ENCODE measurements around the gene NUDC. TPM values are rescaled to one million over a fixed set of nuclear protein-coding genes. Genes with fewer than 3 reads are reported as not detected.
"Not testable (repeated sequence)": the region's sequence is repeated elsewhere in the genome, so short reads cannot be mapped to it uniquely, and the experiment has no call there.

The NUDC gene
- total RNA-seq, 2 donors from 2014 or later, result 43.0 to 48.4 TPM

GRCh38 chr1:26972390-26972789 lies 50.8 kb downstream of the NUDC start:
- DNase-seq (ENCODE audit: low spot score), result no peak
- intact Hi-C loops (cut with DNase I), result no loop called here

GRCh38 chr1:26972821-26973220 lies 51.3 kb downstream of the NUDC start:
- intact Hi-C loops (cut with DNase I), result no loop called here
- no peak for DNase-seq (ENCODE audit: low spot score)

GRCh38 chr1:26976621-26977510 lies 55.3 kb downstream of the NUDC start:
- intact Hi-C loops (cut with DNase I), result no loop called here
- no peak for DNase-seq (ENCODE audit: low spot score)

GRCh38 chr1:26978901-26979300 lies 57.4 kb downstream of the NUDC start:
- DNase-seq (ENCODE audit: low spot score), result no peak
- intact Hi-C loops (cut with DNase I), result no loop called here

GRCh38 chr1:26981146-26981846 lies 59.8 kb downstream of the NUDC start:
- no peak for DNase-seq (ENCODE audit: low spot score)
- intact Hi-C loops (cut with DNase I), result no loop called here

GRCh38 chr1:26983863-26984262 lies 62.3 kb downstream of the NUDC start:
- intact Hi-C loops (cut with DNase I), result no loop called here

GRCh38 chr1:26984291-26984690 lies 62.7 kb downstream of the NUDC start:
- no peak for DNase-seq (ENCODE audit: low spot score)
- intact Hi-C loops (cut with DNase I), result no loop called here

More at GRCh38 chr1:26983863-26984262, 62.3 kb downstream of the NUDC start:
- no peak for DNase-seq (ENCODE audit: low spot score)

GRCh38 chr1:26986658-26987057 lies 65.1 kb downstream of the NUDC start:
- DNase-seq (ENCODE audit: low spot score), result no peak
- intact Hi-C loops (cut with DNase I), result no loop called here

GRCh38 chr1:26989403-26990109 lies 68.0 kb downstream of the NUDC start:
- intact Hi-C loops (cut with DNase I); DNase-seq (ENCODE audit: low spot score): not testable (repeated sequence)

GRCh38 chr1:26991310-26992116 lies 70.0 kb downstream of the NUDC start:
- DNase-seq (ENCODE audit: low spot score), result no peak
- intact Hi-C loops (cut with DNase I), result no loop called here

GRCh38 chr1:26993237-26994019 lies 71.9 kb downstream of the NUDC start, which contains the start of gene TRNP1:
TSS of gene TRNP1 (plus strand) at chr1:26993692. CDS start at chr1:26993787, 95 bp downstream.
- peak; percentile 89 for DNase-seq (ENCODE audit: low spot score)
- intact Hi-C loops (cut with DNase I), result loop anchor here in 1 of 2 donors (2.0 kb wide), 1 partner anchor 105 kb away; no protein-coding TSS in a partner anchor

- DNase-seq (ENCODE audit: low spot score), result no peak
- intact Hi-C loops (cut with DNase I), result loop anchor here in 1 of 2 donors (2.0 kb wide), 1 partner anchor 105 kb away; no protein-coding TSS in a partner anchor
These were observed 72.7 kb downstream of the NUDC start for GRCh38 chr1:26994020-26994786.

GRCh38 chr1:26994787-26995517 lies 73.4 kb downstream of the NUDC start:
- intact Hi-C loops (cut with DNase I), result loop anchor here (2.0 to 5.0 kb wide), 3 partner anchors 47 to 104 kb away; no protein-coding TSS in a partner anchor
- no peak for DNase-seq (ENCODE audit: low spot score)

- no peak for DNase-seq (ENCODE audit: low spot score)
- intact Hi-C loops (cut with DNase I), result loop anchor here in 1 of 2 donors (5.0 kb wide), 2 partner anchors 46 to 101 kb away; no protein-coding TSS in a partner anchor
These were observed 74.5 kb downstream of the NUDC start for GRCh38 chr1:26996024-26996423.

Measured in posterior vena cava (tissue), 2 donors.